NCI-H1694 (cell line): ENCODE results near the gene CERKL.

Experiments used
- DNase-seq: peaks from one replicate; lab custom pipeline; 2025; lab: John Stamatoyannopoulos, UW

CERKL gene

GRCh38 chr2:181576431-181576830, 80.5 kb downstream of the CERKL start:
- no peak for DNase-seq

- DNase-seq = no peak
Observed at GRCh38 chr2:181575650-181576025, 81.3 kb downstream of the CERKL start.

GRCh38 chr2:181575024-181575649, 81.8 kb downstream of the CERKL start:
- no peak for DNase-seq

- DNase-seq = no peak
Observed at GRCh38 chr2:181574321-181574720, 82.6 kb downstream of the CERKL start.

- DNase-seq = peak; percentile 65
Observed at GRCh38 chr2:181573140-181573736, 83.7 kb downstream of the CERKL start.

- peak; percentile 5 for DNase-seq
Observed at GRCh38 chr2:181570833-181571661, 85.9 kb downstream of the CERKL start.

- no peak for DNase-seq
Observed at GRCh38 chr2:181570059-181570458, 86.8 kb downstream of the CERKL start.

- DNase-seq = peak; percentile 80
Observed at GRCh38 chr2:181566334-181567032, 90.4 kb downstream of the CERKL start.

- DNase-seq = no peak
Observed at GRCh38 chr2:181563101-181563692, 93.7 kb downstream of the CERKL start.

- no peak for DNase-seq
Observed at GRCh38 chr2:181558371-181558770, 98.5 kb downstream of the CERKL start.

GRCh38 chr2:181554061-181554830, 102.7 kb downstream of the CERKL start:
- no peak for DNase-seq

GRCh38 chr2:181553244-181553643, 103.7 kb downstream of the CERKL start:
- DNase-seq = no peak

GRCh38 chr2:181552808-181553207, 104.1 kb downstream of the CERKL start:
- DNase-seq = no peak

GRCh38 chr2:181546086-181546485, 110.8 kb downstream of the CERKL start:
- DNase-seq = no peak

- no peak for DNase-seq
Observed at GRCh38 chr2:181542170-181542569, 114.7 kb downstream of the CERKL start.

- DNase-seq = no peak
Observed at GRCh38 chr2:181540421-181540820, 116.5 kb downstream of the CERKL start.

- DNase-seq = no peak
Observed at GRCh38 chr2:181536730-181537129, 120.2 kb downstream of the CERKL start.

GRCh38 chr2:181528441-181528840, 128.5 kb downstream of the CERKL start:
- DNase-seq = no peak

GRCh38 chr2:181527058-181527457, 129.8 kb downstream of the CERKL start:
- DNase-seq = no peak

GRCh38 chr2:181526014-181526413, 130.9 kb downstream of the CERKL start:
- DNase-seq = no peak

- DNase-seq = no peak
Observed at GRCh38 chr2:181523756-181524155, 133.1 kb downstream of the CERKL start.
